UCSD-AML1 (cell line): ENCODE data around the gene CD2BP2.

Source experiments
- DNase-seq: peaks from one replicate; lab custom pipeline; 2025; ENCODE audit not compliant: unreplicated experiment; lab: John Stamatoyannopoulos, UW

The CD2BP2 gene

GRCh38 chr16:30361180-30361579, 6.1 kb upstream of the CD2BP2 start:
- DNase-seq: no peak

- no peak for DNase-seq
Observed at GRCh38 chr16:30359871-30360170, 4.7 kb upstream of the CD2BP2 start.

- DNase-seq: no peak
Observed at GRCh38 chr16:30358990-30359870, 4.1 kb upstream of the CD2BP2 start.

DNA sequence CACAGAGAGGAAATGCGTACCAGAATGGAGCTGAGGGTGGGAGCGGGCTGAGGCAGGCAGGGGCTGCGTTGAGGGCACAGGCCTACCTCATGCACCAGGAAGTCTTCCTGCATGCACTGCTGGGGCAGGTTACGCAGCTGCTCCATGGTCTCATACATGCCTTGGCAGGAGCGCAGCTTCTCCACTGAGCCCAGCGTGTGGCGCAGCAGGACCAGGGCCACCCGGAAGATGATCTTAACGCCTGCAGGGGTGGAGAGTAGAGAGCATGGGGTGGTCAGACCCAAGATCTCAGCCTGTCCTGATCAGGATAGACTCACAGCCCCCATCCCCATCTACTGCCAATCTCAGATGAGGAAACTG, 3.4 kb upstream of the CD2BP2 start:
- DNase-seq: no peak

DNA sequence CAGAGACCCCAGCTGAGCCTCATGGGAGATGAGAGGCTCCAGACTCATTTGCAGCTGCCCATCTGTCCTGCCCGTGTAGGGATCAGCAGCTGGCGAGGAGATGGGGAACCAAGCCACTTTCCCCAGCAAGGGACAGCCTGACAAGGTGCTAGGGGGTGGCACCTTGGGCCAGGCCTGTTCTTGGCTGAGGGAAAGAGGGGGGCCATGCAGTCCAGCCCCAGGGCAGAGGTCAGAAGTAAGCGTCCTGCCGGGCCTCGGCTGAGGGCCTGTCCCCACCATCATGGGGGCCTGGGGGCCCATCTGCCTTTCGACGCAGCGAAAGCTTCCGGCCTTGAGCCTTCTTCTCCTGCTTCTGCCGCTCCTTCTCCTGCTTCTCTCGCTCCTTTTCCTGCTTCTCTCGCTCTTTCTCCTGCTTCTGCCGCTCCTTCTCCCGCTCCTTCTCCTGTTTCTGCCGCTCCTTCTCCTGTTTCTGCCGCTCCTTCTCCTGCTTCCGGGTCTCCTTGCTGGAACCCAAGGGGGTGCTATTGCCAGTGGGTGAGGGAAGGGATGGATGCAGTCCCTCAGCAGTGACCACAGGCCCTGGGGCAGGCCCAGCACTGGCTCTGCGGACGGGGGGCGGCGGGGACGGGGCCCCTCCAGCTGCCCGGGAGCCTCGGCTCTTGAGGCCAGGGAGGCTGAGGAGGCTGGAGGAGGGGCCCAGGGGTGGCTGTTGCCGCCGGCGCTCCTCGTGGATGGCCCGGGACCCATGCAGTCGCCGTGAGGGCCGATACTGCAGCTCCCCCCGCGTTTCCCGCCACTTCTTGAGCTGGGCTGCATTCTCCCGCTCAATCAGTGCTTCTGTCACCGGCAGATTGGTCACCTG, 2.8 kb upstream of the CD2BP2 start:
- no peak for DNase-seq

DNA sequence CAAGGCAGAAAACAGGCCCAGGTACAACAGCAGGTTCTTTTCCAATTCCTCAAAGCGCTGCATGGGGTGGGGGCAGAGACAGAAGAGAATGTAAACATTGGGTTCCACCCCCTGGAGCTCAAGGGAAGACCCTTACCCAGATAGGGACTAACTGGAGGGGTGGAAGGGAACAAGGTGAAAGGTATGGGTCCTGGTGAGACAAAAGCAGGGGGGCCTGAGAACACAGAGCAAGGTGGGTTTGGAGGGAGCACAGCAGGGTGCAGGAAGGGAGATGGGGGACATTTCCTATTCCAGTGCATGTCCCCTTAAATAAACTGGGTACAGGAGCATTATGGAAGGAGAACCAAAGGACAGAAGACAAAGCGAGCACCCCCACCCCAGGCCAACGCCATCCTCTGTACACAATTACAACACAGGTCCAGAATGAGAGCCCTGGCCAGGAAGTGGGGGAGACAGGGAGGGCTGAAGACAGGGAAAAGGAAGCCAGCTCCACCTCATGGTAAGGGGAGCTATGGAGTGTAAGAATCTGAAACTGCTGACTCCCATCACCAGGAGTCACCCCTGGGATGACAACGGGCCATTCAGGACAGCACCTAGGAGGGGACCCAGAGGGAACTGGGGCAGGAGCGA, 2.1 kb upstream of the CD2BP2 start:
- no peak for DNase-seq

- no peak for DNase-seq
Observed at GRCh38 chr16:30356401-30357084, 1.4 kb upstream of the CD2BP2 start.

DNA sequence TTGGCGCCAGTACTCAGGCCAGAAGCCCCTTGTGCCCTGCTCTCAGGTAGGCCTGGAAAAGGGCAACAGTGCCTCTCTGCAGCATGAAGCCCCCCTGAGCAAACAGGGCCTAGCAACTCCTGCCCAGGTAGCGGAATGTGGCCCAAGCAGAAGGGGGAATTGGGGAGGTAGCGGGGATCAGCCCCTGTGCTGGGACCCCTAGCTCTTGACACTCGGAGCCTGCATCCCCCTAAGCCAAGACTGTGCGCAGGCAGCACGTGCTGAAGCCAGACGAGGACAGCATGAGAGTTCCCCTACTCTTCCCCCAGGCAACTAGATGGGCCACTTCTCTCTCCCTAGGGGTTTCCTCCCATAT, 823 bp upstream of the CD2BP2 start:
- DNase-seq: no peak

DNA sequence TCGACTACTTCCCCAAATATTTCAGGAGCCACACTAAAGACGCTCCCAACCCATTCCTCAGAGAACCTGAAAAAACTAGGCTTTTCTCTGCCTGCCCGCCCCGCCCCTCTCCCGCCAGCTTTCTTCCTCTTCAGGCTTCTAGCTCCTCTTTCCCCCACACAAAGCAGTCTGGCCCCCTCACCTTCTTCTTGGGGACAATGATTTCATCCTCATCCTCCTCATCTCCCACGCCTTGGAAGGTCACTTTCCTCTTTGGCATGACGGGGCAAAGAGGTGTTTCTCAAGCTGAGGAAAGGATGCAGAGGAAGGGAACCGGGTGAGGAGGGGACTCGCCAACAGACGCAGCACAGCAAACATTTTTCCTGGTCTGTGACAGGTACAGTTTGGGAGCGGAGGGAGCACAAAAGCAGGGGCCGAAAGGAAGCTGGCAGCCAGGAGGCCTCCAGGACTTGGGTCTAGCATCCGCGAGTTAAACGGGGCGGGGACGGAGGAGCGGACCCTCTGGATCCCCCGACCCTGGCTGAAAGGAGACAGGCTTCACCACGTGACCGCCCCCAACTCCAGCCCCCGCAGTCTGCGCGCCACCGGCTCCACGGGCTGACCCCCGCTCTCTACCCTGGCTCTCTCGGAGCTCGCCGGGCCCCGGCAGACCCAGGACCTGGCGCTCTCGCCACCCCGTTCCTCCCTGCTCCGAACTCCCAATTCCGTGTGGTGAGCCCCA, 525 bp downstream of the CD2BP2 start:
- no peak for DNase-seq

GRCh38 chr16:30353438-30354129, 1.5 kb downstream of the CD2BP2 start:
- no peak for DNase-seq

- DNase-seq: no peak
Observed at GRCh38 chr16:30352488-30353401, 2.4 kb downstream of the CD2BP2 start.

- no peak for DNase-seq
Observed at GRCh38 chr16:30351586-30352419, 3.3 kb downstream of the CD2BP2 start.

DNA sequence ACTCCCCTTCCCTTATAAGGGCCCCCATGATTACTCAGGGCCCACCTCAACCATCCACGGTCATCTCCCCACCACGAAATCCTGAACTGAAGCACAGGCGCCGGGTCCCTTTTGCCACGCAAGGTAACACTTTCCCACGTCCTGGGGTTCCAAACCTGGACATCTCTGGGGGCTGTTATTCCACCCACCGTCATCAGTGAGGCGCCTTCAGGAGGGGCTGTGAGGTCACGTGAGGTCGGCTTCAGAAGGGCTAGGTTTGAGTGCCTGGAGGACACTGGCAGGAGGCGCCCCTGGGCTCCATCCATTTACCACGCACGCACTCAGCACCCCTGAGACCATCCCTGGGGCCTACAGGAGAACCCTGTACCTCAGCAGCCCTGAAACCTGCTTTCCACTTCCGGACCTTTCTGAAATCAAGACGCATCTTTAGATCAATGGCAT, 4.1 kb downstream of the CD2BP2 start:
- DNase-seq: no peak

- DNase-seq: no peak
Observed at GRCh38 chr16:30350134-30350871, 4.8 kb downstream of the CD2BP2 start.

- DNase-seq: no peak
Observed at GRCh38 chr16:30349675-30350074, 5.4 kb downstream of the CD2BP2 start.

DNA sequence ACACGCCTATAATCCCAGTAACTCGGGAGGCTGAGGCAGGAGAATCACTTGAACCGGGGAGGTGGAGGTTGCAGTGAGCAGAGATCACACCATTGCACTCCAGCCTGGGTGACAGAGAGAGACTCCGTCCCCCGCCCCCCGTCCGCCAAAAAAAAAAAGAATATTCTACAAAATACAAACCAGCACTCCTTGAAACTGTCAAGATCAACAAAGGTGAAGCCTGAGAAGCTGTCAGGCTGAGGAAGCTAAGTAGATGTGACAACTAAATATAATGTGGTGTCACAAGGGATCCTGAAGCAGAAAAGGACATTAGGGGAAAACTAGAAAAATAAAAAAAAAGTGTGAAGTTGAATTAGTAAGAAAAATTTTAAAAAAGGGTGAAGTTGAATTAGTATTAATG, 6.2 kb downstream of the CD2BP2 start:
- DNase-seq: no peak

DNA sequence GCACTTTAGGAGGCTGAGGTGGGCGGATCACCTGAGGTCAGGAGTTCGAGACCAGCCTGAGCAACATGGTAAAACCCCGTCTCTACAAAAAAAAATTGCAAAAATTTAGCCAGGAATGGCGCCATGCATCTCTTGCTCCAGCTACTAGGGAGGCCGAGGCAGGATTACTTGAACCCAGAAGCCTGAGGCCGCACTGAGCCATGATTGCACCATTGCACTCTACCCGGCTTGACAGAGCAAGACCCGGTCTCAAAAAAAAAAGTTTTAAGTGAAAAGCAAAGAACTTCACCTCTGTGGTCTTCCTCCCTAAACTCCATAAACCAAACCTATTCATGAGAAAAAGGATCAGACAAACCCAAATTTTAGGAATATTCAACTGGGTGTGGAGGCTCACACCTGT, 7.0 kb downstream of the CD2BP2 start:
- DNase-seq: no peak

DNA sequence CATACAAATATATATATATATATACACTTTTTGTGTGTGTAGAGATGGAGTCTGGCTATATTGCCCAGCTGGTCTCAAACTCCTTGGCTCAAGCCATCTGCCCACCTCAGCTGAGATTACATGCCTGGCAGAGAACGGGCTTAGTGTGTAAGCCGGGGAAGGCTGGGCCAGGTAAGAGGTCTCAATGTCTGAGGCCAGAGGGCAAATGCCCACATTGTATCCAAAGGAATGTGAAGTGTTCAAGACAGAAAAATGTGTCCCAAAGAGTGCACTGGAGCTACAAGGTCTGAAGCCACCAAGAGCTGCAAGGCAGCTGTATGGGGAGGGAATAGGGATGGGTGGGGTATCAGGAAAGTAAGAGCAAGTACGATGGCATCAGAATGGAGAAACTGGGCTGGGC, 8.8 kb downstream of the CD2BP2 start:
- no peak for DNase-seq
